LoVo (cell line): ENCODE data around the gene EMD.
"Not testable (repeated sequence)": the region's sequence is repeated elsewhere in the genome, so short reads cannot be mapped to it uniquely, and the experiment has no call there.

Experiments used
- DNase-seq: peaks from one replicate; pipeline ENCODE4 v3.0.0-alpha.2; 2016; ENCODE audit warnings: low spot score

The EMD gene

GRCh38 chrX:154371017-154371788 lies 7.9 kb upstream of the EMD start:
- DNase-seq: peak; percentile 83

- no peak for DNase-seq
Observed at GRCh38 chrX:154371789-154372300, 7.2 kb upstream of the EMD start.

- no peak for DNase-seq
Observed at GRCh38 chrX:154372612-154373022, 6.5 kb upstream of the EMD start.

- DNase-seq: peak; percentile 75
Observed at GRCh38 chrX:154373340-154374306, 5.5 kb upstream of the EMD start.

- DNase-seq: peak; percentile 37
Observed at GRCh38 chrX:154374313-154375155, 4.6 kb upstream of the EMD start, which contains the start of gene FLNA. TSS of gene FLNA (minus strand) at chrX:154374634. CDS start at chrX:154371245, 3,389 bp downstream.

- DNase-seq: no peak
Observed at GRCh38 chrX:154375156-154375504, 4.0 kb upstream of the EMD start.

GRCh38 chrX:154376774-154377173 lies 2.3 kb upstream of the EMD start:
- DNase-seq: no peak

- DNase-seq: no peak
Observed at GRCh38 chrX:154378059-154378798, 866 bp upstream of the EMD start.

- DNase-seq: no peak
Observed at GRCh38 chrX:154379569-154379951, 465 bp downstream of the EMD start.

- no peak for DNase-seq
Observed at GRCh38 chrX:154380153-154380552, 1.1 kb downstream of the EMD start.

- no peak for DNase-seq
Observed at GRCh38 chrX:154380787-154381186, 1.7 kb downstream of the EMD start.

- no peak for DNase-seq
Observed at GRCh38 chrX:154381271-154381670, 2.2 kb downstream of the EMD start.

GRCh38 chrX:154382483-154383069 lies 3.5 kb downstream of the EMD start:
- no peak for DNase-seq

- no peak for DNase-seq
Observed at GRCh38 chrX:154383359-154384283, 4.5 kb downstream of the EMD start.

GRCh38 chrX:154384284-154384892 lies 5.3 kb downstream of the EMD start:
- no peak for DNase-seq

- not testable (repeated sequence) for DNase-seq
Observed at GRCh38 chrX:154388094-154388493, 9.0 kb downstream of the EMD start.

- DNase-seq: not testable (repeated sequence)
Observed at GRCh38 chrX:154388649-154389048, 9.6 kb downstream of the EMD start.

GRCh38 chrX:154389812-154390747 lies 11.0 kb downstream of the EMD start:
- DNase-seq: not testable (repeated sequence)
